Smooth muscle cell (in vitro differentiated cells): Measurements from ENCODE around the gene BOLL. TPM values are rescaled to one million over a fixed set of nuclear protein-coding genes. Genes with fewer than 3 reads are reported as not detected.
A peak's percentile ranks its signal among the peaks of the same experiment; 100 is the strongest.

ENCODE experiments used
- DNase-seq: peaks from one replicate; lab custom pipeline; 2025; ENCODE audit not compliant: unreplicated experiment; lab: John Stamatoyannopoulos, UW
- H2AFZ ChIP-seq: fragments of 200-600 bp; sonication (generic); 2 replicates; pipeline ENCODE4 v1.6.0; 2016; ENCODE audit warnings: antibody characterized with exemption, low read depth, mild to moderate bottlenecking
- H3F3A ChIP-seq: fragments of 200-600 bp; sonication (generic); 2 replicates; pipeline ENCODE4 v1.6.0; 2017; ENCODE audit warnings: antibody characterized with exemption, low read depth
- H3K27ac ChIP-seq: fragments of 200-600 bp; sonication (generic); 2 replicates; pipeline ENCODE4 v1.5.1; 2016; ENCODE audit warnings: low read depth, mild to moderate bottlenecking
- H3K27me3 ChIP-seq: fragments of 200-600 bp; sonication (generic); 2 replicates; pipeline ENCODE4 v1.6.1; 2016; ENCODE audit warnings: low read depth, mild to moderate bottlenecking
- H3K36me3 ChIP-seq: fragments of 200-600 bp; sonication (generic); 2 replicates; pipeline ENCODE4 v1.5.1; 2016; ENCODE audit warnings: low read depth
- H3K4me1 ChIP-seq: fragments of 200-600 bp; sonication (generic); 2 replicates; pipeline ENCODE4 v1.5.1; 2016; ENCODE audit warnings: low read depth
- H3K4me2 ChIP-seq: fragments of 200-600 bp; sonication (generic); 2 replicates; pipeline ENCODE4 v1.6.0; 2016; ENCODE audit warnings: mild to moderate bottlenecking
- H3K4me3 ChIP-seq: fragments of 200-600 bp; sonication (generic); 2 replicates; pipeline ENCODE4 v1.5.1; 2016; ENCODE audit warnings: mild to moderate bottlenecking
- H3K79me2 ChIP-seq: fragments of 200-600 bp; sonication (generic); 2 replicates; pipeline ENCODE4 v1.6.0; 2016; ENCODE audit warnings: low read depth, mild to moderate bottlenecking
- H3K9ac ChIP-seq: fragments of 200-600 bp; sonication (generic); 2 replicates; pipeline ENCODE4 v1.6.0; 2016; ENCODE audit warnings: low read depth
- H3K9me3 ChIP-seq: fragments of 200-600 bp; sonication (generic); replicated peaks from 2 replicates; pipeline ENCODE4 v1.5.1; 2016; ENCODE audit warnings: low read depth
- H4K20me1 ChIP-seq: fragments of 200-600 bp; sonication (generic); 2 replicates; pipeline ENCODE4 v1.6.0; 2016; ENCODE audit warnings: low read depth
- WGBS: methylation state at CpG from one replicate; pipeline ENCODE4 v1.1.7; 2016; ENCODE audit warnings: low lambda C conversion rate; 5-methylcytosine and 5-hydroxymethylcytosine counted together
- polyA plus RNA-seq: library from polyadenylated mRNA; unstranded; fragments of >200 nt; fragmentation: Nextera tagmentation; extraction: Ambion mirVana; gene quantifications from 2 replicates; pipeline ENCODE4 v1.2.1, GENCODE V29; 2016
- total RNA-seq: library from RNA; depleted of rRNA; stranded (reverse); fragments of >200 nt; gene quantifications from 2 replicates; pipeline ENCODE4 v1.2.3, GENCODE V29; 2014
- TF ChIP-seq, protein P1 (sequence below): fragments of 200-600 bp; sonication (generic); IDR thresholded peaks from 2 replicates; pipeline ENCODE4 v1.5.1; 2017; ENCODE audit warnings: borderline replicate concordance, mild to moderate bottlenecking, antibody characterized with exemption; ENCODE audit not compliant: insufficient read depth, poor library complexity, severe bottlenecking

BOLL gene
- total and polyA plus RNA-seq, 2 experiments from 2014 or later, result not detected

DNA sequence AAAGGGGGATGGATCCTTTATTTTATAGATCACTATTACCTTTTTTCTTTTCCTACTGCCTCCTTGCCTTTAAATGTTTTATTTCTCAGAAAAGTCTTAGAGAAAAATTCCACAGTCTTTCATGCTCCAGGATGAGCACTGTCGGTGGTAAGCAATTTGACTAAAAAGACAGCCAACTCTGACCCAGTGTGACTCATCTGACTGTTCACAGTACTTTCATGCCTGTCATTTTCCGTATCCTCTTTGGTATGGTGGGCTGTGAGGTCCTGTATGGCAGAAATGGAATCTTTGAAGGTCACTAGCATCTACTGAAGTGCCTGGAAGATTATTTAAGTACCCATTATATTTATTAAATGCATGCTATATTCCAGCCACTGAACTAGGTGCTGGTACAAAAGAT, 107.6 kb downstream of the BOLL start:
- H3K4me1 ChIP-seq, result peaks cover 23% of the 10 kb centered on the region

DNA sequence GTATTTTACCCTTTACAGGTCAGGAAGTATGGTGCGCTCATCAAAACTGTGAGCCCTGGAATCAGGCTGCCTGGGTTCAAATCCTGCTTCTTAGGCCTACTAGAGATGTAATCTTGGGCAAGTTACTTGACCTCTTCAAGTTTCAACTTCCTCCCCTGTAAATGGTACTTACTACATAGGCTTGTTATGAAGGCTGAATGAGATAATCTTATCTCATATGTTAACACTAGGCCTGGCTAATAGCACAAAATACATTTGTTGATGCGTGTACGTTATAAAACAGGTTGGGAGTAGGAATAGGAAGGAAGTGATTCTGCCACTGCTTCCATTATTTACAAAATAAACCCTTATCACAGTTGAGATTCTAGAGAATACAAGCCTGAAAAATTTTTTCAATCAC, 108.1 kb downstream of the BOLL start:
- no peak for DNase-seq
- no peak overlapping the region for H2AFZ ChIP-seq
- peaks cover 22% of the 10 kb centered on the region for H3K79me2 ChIP-seq
- H3K9me3 ChIP-seq, result no peaks in the 10 kb centered on the region
- H4K20me1 ChIP-seq, result no peaks in the 10 kb centered on the region
- TF ChIP-seq, protein P1, sequence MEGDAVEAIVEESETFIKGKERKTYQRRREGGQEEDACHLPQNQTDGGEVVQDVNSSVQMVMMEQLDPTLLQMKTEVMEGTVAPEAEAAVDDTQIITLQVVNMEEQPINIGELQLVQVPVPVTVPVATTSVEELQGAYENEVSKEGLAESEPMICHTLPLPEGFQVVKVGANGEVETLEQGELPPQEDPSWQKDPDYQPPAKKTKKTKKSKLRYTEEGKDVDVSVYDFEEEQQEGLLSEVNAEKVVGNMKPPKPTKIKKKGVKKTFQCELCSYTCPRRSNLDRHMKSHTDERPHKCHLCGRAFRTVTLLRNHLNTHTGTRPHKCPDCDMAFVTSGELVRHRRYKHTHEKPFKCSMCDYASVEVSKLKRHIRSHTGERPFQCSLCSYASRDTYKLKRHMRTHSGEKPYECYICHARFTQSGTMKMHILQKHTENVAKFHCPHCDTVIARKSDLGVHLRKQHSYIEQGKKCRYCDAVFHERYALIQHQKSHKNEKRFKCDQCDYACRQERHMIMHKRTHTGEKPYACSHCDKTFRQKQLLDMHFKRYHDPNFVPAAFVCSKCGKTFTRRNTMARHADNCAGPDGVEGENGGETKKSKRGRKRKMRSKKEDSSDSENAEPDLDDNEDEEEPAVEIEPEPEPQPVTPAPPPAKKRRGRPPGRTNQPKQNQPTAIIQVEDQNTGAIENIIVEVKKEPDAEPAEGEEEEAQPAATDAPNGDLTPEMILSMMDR, result no peak
- H3K9ac ChIP-seq, result no peak overlapping the region
- WGBS, result 38% methylated on average over 3 of the region's 3 CpGs
- peak overlapping the region; percentile 91 for H3K27ac ChIP-seq
- H3K4me1 ChIP-seq, result peaks cover 23% of the 10 kb centered on the region
- no peaks in the 10 kb centered on the region for H3K36me3 ChIP-seq
- H3F3A ChIP-seq, result peaks cover 4% of the 10 kb centered on the region
- H3K4me2 ChIP-seq, result peak overlapping the region; percentile 95
- no peak overlapping the region for H3K4me3 ChIP-seq
- H3K27me3 ChIP-seq, result no peaks in the 10 kb centered on the region

More for the DNA sequence above, 107.6 kb downstream of the BOLL start:
- Histone ChIP-seq H3K4me3 (no peak overlapping the region), H3K27me3 (no peaks in the 10 kb centered on the region), H3F3A (peaks cover 4% of the 10 kb centered on the region), H3K4me2 (peak overlapping the region; percentile 95), H2AFZ (no peak overlapping the region), H3K36me3 (no peaks in the 10 kb centered on the region), H3K9me3 (no peaks in the 10 kb centered on the region), H3K79me2 (peaks cover 22% of the 10 kb centered on the region), H3K9ac (no peak overlapping the region), H3K27ac (peak overlapping the region; percentile 91), H4K20me1 (no peaks in the 10 kb centered on the region)
- DNase-seq, result no peak
- TF ChIP-seq, protein P1, result no peak
- 4% methylated on average over 2 of the region's 2 CpGs for WGBS

Other genes with a start within 250 kb of the BOLL start
- 15.9 and 29.2 TPM in 2 replicates for gene RFTN2, start 109.7 kb downstream of the BOLL start, total RNA-seq
- gene RFTN2, start 109.7 kb downstream of the BOLL start, polyA plus RNA-seq, result 4.6 and 9.5 TPM in 2 replicates
- gene MARS2, start 80.0 kb downstream of the BOLL start, total RNA-seq, result 1.3 and 2.0 TPM in 2 replicates
- gene MARS2, start 80.0 kb downstream of the BOLL start, polyA plus RNA-seq, result 1.4 TPM in 1 of 2 replicates, not detected in the other
- gene PLCL1, start 19.3 kb upstream of the BOLL start, total RNA-seq, result 1.3 and 2.0 TPM in 2 replicates
- gene PLCL1, start 19.3 kb upstream of the BOLL start, polyA plus RNA-seq, result 0.64 and 0.87 TPM in 2 replicates